HEK293 (cell line): ENCODE data around the gene DDX24.

ENCODE experiments used
- ZFHX2 ChIP-seq: fragments of 450-650 bp; formaldehyde crosslinking; conservative IDR thresholded peaks from 2 replicates; pipeline ENCODE4 v1.5.1; 2016; ENCODE audit warnings: missing biosample characterization, missing genetic modification characterization
- ZNF121 ChIP-seq: fragments of 450-650 bp; formaldehyde crosslinking; IDR thresholded peaks from 2 replicates; pipeline ENCODE4 v1.5.1; 2016; ENCODE audit warnings: missing biosample characterization, missing genetic modification characterization
- ZNF341 ChIP-seq: fragments of 450-650 bp; formaldehyde crosslinking; IDR thresholded peaks from 2 replicates; pipeline ENCODE4; 2016; ENCODE audit warnings: low read depth, missing biosample characterization, missing genetic modification characterization
- TF ChIP-seq, protein P1 (sequence below): fragments of 450-650 bp; formaldehyde crosslinking; IDR thresholded peaks from 2 replicates; pipeline ENCODE4 v1.5.1; 2016; ENCODE audit warnings: missing biosample characterization, missing genetic modification characterization
- TF ChIP-seq, protein P2 (sequence below): fragments of 450-650 bp; formaldehyde crosslinking; conservative IDR thresholded peaks from 2 replicates; pipeline ENCODE4 v1.5.1; 2016; ENCODE audit warnings: low read depth, missing biosample characterization, missing genetic modification characterization
- TF ChIP-seq, protein P3 (sequence below): fragments of 450-650 bp; IDR thresholded peaks from 2 replicates; pipeline ENCODE4 v1.5.1; 2018; ENCODE audit warnings: missing biosample characterization, mild to moderate bottlenecking, missing genetic modification characterization

DNA sequence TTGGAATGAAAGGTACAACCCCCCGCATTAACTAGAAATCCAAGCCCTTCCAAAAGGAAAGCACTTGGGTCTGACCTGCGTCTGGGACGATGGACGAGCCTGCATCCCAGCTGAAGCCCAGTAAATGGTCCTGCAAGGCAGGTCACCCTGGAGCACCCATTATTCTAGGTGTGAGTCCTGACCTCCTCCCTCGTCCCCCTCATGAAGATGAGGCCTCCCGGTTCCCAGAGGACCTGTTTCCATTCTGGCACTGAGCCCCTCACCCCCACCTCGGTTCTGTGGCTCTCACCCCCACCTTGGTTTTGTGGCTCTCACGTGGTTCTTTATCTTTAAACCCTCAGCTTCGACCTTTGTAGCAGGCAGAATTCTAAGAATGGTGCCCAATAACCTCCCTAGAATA, 36.9 kb upstream of the DDX24 start:
- TF ChIP-seq ZNF341 (tag by site-specific recombination), result no peak
- TF ChIP-seq, protein P1, sequence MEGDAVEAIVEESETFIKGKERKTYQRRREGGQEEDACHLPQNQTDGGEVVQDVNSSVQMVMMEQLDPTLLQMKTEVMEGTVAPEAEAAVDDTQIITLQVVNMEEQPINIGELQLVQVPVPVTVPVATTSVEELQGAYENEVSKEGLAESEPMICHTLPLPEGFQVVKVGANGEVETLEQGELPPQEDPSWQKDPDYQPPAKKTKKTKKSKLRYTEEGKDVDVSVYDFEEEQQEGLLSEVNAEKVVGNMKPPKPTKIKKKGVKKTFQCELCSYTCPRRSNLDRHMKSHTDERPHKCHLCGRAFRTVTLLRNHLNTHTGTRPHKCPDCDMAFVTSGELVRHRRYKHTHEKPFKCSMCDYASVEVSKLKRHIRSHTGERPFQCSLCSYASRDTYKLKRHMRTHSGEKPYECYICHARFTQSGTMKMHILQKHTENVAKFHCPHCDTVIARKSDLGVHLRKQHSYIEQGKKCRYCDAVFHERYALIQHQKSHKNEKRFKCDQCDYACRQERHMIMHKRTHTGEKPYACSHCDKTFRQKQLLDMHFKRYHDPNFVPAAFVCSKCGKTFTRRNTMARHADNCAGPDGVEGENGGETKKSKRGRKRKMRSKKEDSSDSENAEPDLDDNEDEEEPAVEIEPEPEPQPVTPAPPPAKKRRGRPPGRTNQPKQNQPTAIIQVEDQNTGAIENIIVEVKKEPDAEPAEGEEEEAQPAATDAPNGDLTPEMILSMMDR (tag by site-specific recombination), result no peak
- TF ChIP-seq, protein P2, sequence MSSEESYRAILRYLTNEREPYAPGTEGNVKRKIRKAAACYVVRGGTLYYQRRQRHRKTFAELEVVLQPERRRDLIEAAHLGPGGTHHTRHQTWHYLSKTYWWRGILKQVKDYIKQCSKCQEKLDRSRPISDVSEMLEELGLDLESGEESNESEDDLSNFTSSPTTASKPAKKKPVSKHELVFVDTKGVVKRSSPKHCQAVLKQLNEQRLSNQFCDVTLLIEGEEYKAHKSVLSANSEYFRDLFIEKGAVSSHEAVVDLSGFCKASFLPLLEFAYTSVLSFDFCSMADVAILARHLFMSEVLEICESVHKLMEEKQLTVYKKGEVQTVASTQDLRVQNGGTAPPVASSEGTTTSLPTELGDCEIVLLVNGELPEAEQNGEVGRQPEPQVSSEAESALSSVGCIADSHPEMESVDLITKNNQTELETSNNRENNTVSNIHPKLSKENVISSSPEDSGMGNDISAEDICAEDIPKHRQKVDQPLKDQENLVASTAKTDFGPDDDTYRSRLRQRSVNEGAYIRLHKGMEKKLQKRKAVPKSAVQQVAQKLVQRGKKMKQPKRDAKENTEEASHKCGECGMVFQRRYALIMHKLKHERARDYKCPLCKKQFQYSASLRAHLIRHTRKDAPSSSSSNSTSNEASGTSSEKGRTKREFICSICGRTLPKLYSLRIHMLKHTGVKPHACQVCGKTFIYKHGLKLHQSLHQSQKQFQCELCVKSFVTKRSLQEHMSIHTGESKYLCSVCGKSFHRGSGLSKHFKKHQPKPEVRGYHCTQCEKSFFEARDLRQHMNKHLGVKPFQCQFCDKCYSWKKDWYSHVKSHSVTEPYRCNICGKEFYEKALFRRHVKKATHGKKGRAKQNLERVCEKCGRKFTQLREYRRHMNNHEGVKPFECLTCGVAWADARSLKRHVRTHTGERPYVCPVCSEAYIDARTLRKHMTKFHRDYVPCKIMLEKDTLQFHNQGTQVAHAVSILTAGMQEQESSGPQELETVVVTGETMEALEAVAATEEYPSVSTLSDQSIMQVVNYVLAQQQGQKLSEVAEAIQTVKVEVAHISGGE, result no peak
- TF ChIP-seq, protein P3, sequence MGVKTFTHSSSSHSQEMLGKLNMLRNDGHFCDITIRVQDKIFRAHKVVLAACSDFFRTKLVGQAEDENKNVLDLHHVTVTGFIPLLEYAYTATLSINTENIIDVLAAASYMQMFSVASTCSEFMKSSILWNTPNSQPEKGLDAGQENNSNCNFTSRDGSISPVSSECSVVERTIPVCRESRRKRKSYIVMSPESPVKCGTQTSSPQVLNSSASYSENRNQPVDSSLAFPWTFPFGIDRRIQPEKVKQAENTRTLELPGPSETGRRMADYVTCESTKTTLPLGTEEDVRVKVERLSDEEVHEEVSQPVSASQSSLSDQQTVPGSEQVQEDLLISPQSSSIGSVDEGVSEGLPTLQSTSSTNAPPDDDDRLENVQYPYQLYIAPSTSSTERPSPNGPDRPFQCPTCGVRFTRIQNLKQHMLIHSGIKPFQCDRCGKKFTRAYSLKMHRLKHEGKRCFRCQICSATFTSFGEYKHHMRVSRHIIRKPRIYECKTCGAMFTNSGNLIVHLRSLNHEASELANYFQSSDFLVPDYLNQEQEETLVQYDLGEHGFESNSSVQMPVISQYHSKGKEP, result no peak
- no peak for TF ChIP-seq ZNF121 (tag by site-specific recombination)
- no peak for TF ChIP-seq ZFHX2 (tag by site-specific recombination)
